HG02852 (cell line): ENCODE results near the gene F11R.
"Not testable (repeated sequence)": the region's sequence is repeated elsewhere in the genome, so short reads cannot be mapped to it uniquely, and the experiment has no call there.

Experiments used
- ATAC-seq: cut with Tn5 transposase; IDR thresholded peaks from one replicate; pipeline ENCODE4 v1.9.1; 2021; ENCODE audit warnings: mild to moderate bottlenecking, moderate library complexity; ENCODE audit not compliant: unreplicated experiment

The F11R gene

GRCh38 chr1:161016683-161017082 lies 4.3 kb downstream of the F11R start:
- not testable (repeated sequence) for ATAC-seq

GRCh38 chr1:161013488-161014230 lies 7.3 kb downstream of the F11R start:
- peak; percentile 88 for ATAC-seq

- ATAC-seq: no peak
Measured at GRCh38 chr1:161013131-161013487, 7.8 kb downstream of the F11R start.

GRCh38 chr1:161012420-161012819 lies 8.5 kb downstream of the F11R start:
- ATAC-seq: no peak

GRCh38 chr1:161009602-161010211 lies 11.2 kb downstream of the F11R start:
- no peak for ATAC-seq

GRCh38 chr1:161008869-161009510 lies 12.0 kb downstream of the F11R start:
- no peak for ATAC-seq

GRCh38 chr1:161007369-161007768 lies 13.6 kb downstream of the F11R start:
- no peak for ATAC-seq

- no peak for ATAC-seq
Measured at GRCh38 chr1:161006563-161006962, 14.4 kb downstream of the F11R start.

GRCh38 chr1:161001525-161001924 lies 19.4 kb downstream of the F11R start:
- no peak for ATAC-seq

- no peak for ATAC-seq
Measured at GRCh38 chr1:161000736-161001480, 20.0 kb downstream of the F11R start.

- ATAC-seq: no peak
Measured at GRCh38 chr1:160999376-160999775, 21.6 kb downstream of the F11R start.

GRCh38 chr1:160997323-160998038 lies 23.5 kb downstream of the F11R start:
- no peak for ATAC-seq

- no peak for ATAC-seq
Measured at GRCh38 chr1:160996178-160996577, 24.8 kb downstream of the F11R start.

GRCh38 chr1:160993544-160994193 lies 27.3 kb downstream of the F11R start:
- ATAC-seq: no peak

GRCh38 chr1:160992036-160992435 lies 28.9 kb downstream of the F11R start:
- not testable (repeated sequence) for ATAC-seq

- ATAC-seq: no peak
Measured at GRCh38 chr1:160987359-160988050, 33.4 kb downstream of the F11R start.

GRCh38 chr1:160985723-160986122 lies 35.2 kb downstream of the F11R start:
- ATAC-seq: no peak

GRCh38 chr1:160981584-160982411 lies 39.2 kb downstream of the F11R start:
- no peak for ATAC-seq

- ATAC-seq: no peak
Measured at GRCh38 chr1:160979286-160979685, 41.7 kb downstream of the F11R start.
